Activated CD8-positive, alpha-beta T cell treated with anti-CD3 and anti-CD28 coated beads, Interleukin-2, amount 10 ng/mL, durations not matched to agents 7 days and 5 days (primary cell): Measurements from ENCODE around the gene FAAP100. TPM values are rescaled to one million over a fixed set of nuclear protein-coding genes. Genes with fewer than 3 reads are reported as not detected.

Source experiments
- ATAC-seq: fragments of 150-1000 bp; cut with Tn5 transposase; one replicate; pipeline ENCODE4 v1.10.0; 2021; ENCODE audit warnings: moderate library complexity
- CTCF ChIA-PET: fragments of 350-600 bp; sonication (Branson Sonifier 250); formaldehyde crosslinking; loops from one replicate; lab custom pipeline; 2021; ENCODE audit warnings: antibody characterized with exemption; lab: Charles Lee
- POLR2A ChIA-PET: fragments of 350-600 bp; sonication (Branson Sonifier 250); formaldehyde crosslinking; loops from one replicate; lab custom pipeline; 2021; ENCODE audit warnings: antibody characterized with exemption; lab: Charles Lee
- DNase-seq: peaks from one replicate; pipeline ENCODE4 v3.0.0-alpha.2; 2020
- H3K27ac Mint-ChIP-seq: one replicate; pipeline ENCODE4 v1.8.0; 2021; ENCODE audit warnings: mild to moderate bottlenecking, mixed read lengths
- H3K27me3 Mint-ChIP-seq: one replicate; pipeline ENCODE4 v1.8.0; 2021; ENCODE audit warnings: low read depth, mixed read lengths
- H3K36me3 Mint-ChIP-seq: one replicate; pipeline ENCODE4 v1.8.0; 2021; ENCODE audit warnings: low read depth, mixed read lengths
- H3K4me1 Mint-ChIP-seq: one replicate; pipeline ENCODE4 v1.8.0; 2021; ENCODE audit warnings: low read depth, mixed read lengths
- H3K4me3 Mint-ChIP-seq: one replicate; pipeline ENCODE4 v1.8.0; 2021; ENCODE audit warnings: mild to moderate bottlenecking, mixed read lengths
- H3K9me3 Mint-ChIP-seq: one replicate; pipeline ENCODE4 v1.8.0; 2022; ENCODE audit warnings: mixed read lengths; ENCODE audit not compliant: insufficient read depth
- total RNA-seq, 2 experiments: library from RNA; stranded (reverse); gene quantifications; one replicate each; pipeline ENCODE4 v1.2.3, GENCODE V29; 2021

FAAP100 gene
- total RNA-seq, 2 experiments from 2014 or later = 39.2 to 43.6 TPM

GRCh38 chr17:81518113-81518784 is 33.9 kb downstream of the FAAP100 start:
- Mint-ChIP-seq H3K4me3 (peak overlapping the region; percentile 65), H3K27me3 (peaks cover 15% of the 10 kb centered on the region), H3K27ac (peak overlapping the region; percentile 69), H3K4me1 (peaks cover 28% of the 10 kb centered on the region), H3K9me3 (no peaks in the 10 kb centered on the region), H3K36me3 (peaks cover 8% of the 10 kb centered on the region)
- POLR2A ChIA-PET = interaction anchor here (0.6 to 1.1 kb wide), 3 partner anchors 34 to 517 kb away, joined by 3 to 4 read pairs (median 3); partner anchors contain the start of gene FAAP100
- no peak for ATAC-seq
- CTCF ChIA-PET = interaction anchor here (1.1 to 4.0 kb wide), 7 partner anchors 11 to 227 kb away, joined by 3 to 25 read pairs (median 4); partner anchors contain the start of genes FAAP100 and SLC38A10
- DNase-seq = no peak

GRCh38 chr17:81517339-81518112 is 34.6 kb downstream of the FAAP100 start:
- CTCF ChIA-PET = interaction anchor here (1.1 to 4.0 kb wide), 3 partner anchors 33 to 84 kb away, joined by 4 to 25 read pairs (median 14); partner anchors contain the start of gene FAAP100

GRCh38 chr17:81517009-81517338 is 35.2 kb downstream of the FAAP100 start:
- Mint-ChIP-seq H3K36me3 (peaks cover 12% of the 10 kb centered on the region), H3K9me3 (no peaks in the 10 kb centered on the region), H3K4me1 (peaks cover 28% of the 10 kb centered on the region), H3K4me3 (peak overlapping the region; percentile 89), H3K27ac (no peak overlapping the region), H3K27me3 (peaks cover 8% of the 10 kb centered on the region)
- POLR2A ChIA-PET = interaction anchor here (1.0 to 2.0 kb wide), 2 partner anchors 9 to 35 kb away, joined by 3 to 8 read pairs; partner anchors contain the start of gene FAAP100
- no peak for ATAC-seq
- no peak for DNase-seq
- CTCF ChIA-PET = interaction anchor here (1.3 to 4.0 kb wide), 2 partner anchors 32 to 84 kb away, joined by 3 to 25 read pairs; no protein-coding TSS in a partner anchor

More at GRCh38 chr17:81517339-81518112, 34.6 kb downstream of the FAAP100 start:
- POLR2A ChIA-PET = interaction anchor here (0.9 to 1.1 kb wide), 3 partner anchors 9 to 193 kb away, joined by 3 to 4 read pairs (median 3); partner anchors contain the start of gene FAAP100
- ATAC-seq = no peak
- Mint-ChIP-seq H3K9me3 (no peaks in the 10 kb centered on the region), H3K4me1 (peaks cover 28% of the 10 kb centered on the region), H3K36me3 (peaks cover 8% of the 10 kb centered on the region), H3K4me3 (peak overlapping the region; percentile 65), H3K27ac (peak overlapping the region; percentile 69), H3K27me3 (peaks cover 12% of the 10 kb centered on the region)
- peak; percentile 57 for DNase-seq

- CTCF ChIA-PET = interaction anchor here (1.3 to 4.0 kb wide), 2 partner anchors 32 to 85 kb away, joined by 3 to 25 read pairs; no protein-coding TSS in a partner anchor
- peak overlapping the region; percentile 89 for H3K4me3 Mint-ChIP-seq
- peak overlapping the region; percentile 71 for H3K27ac Mint-ChIP-seq
- peaks cover 17% of the 10 kb centered on the region for H3K36me3 Mint-ChIP-seq
- DNase-seq (no peak), ATAC-seq (no peak)
- POLR2A ChIA-PET = interaction anchor here (0.6 to 2.0 kb wide), 3 partner anchors 8 to 113 kb away, joined by 3 to 8 read pairs (median 6); partner anchors contain the start of gene FAAP100
- H3K4me1 Mint-ChIP-seq = peaks cover 28% of the 10 kb centered on the region
- peaks cover 5% of the 10 kb centered on the region for H3K27me3 Mint-ChIP-seq
- no peaks in the 10 kb centered on the region for H3K9me3 Mint-ChIP-seq
These were observed 35.7 kb downstream of the FAAP100 start for GRCh38 chr17:81516439-81516838.

- H3K4me1 Mint-ChIP-seq = peaks cover 26% of the 10 kb centered on the region
These were observed 36.6 kb downstream of the FAAP100 start for GRCh38 chr17:81515530-81516041.

GRCh38 chr17:81514739-81515529 is 37.2 kb downstream of the FAAP100 start:
- ATAC-seq (peak; percentile 25), DNase-seq (peak; percentile 77)
- peaks cover 25% of the 10 kb centered on the region for H3K4me1 Mint-ChIP-seq
- no peaks in the 10 kb centered on the region for H3K9me3 Mint-ChIP-seq
- H3K27me3 Mint-ChIP-seq = no peaks in the 10 kb centered on the region
- peaks cover 32% of the 10 kb centered on the region for H3K36me3 Mint-ChIP-seq
- CTCF ChIA-PET = interaction anchor here (1.0 kb wide), 1 partner anchor 223 kb away, joined by 3 read pairs; no protein-coding TSS in a partner anchor
- H3K4me3 Mint-ChIP-seq = peak overlapping the region; percentile 89
- H3K27ac Mint-ChIP-seq = peak overlapping the region; percentile 94
- POLR2A ChIA-PET = interaction anchor here (1.6 to 2.0 kb wide), 2 partner anchors 37 to 188 kb away, joined by 5 to 8 read pairs; partner anchors contain the start of genes FAAP100 and MRPL12

More at GRCh38 chr17:81515530-81516041, 36.6 kb downstream of the FAAP100 start:
- H3K27ac Mint-ChIP-seq = peak overlapping the region; percentile 94
- ChIA-PET CTCF (interaction anchor here (1.0 to 4.0 kb wide), 3 partner anchors 31 to 224 kb away, joined by 3 to 25 read pairs (median 3); no protein-coding TSS in a partner anchor), POLR2A (interaction anchor here (1.6 to 2.0 kb wide), 2 partner anchors 36 to 187 kb away, joined by 5 to 8 read pairs; partner anchors contain the start of genes FAAP100 and MRPL12)
- H3K9me3 Mint-ChIP-seq = no peaks in the 10 kb centered on the region
- H3K4me3 Mint-ChIP-seq = peak overlapping the region; percentile 89
- no peak for ATAC-seq
- DNase-seq = no peak
- H3K36me3 Mint-ChIP-seq = peaks cover 26% of the 10 kb centered on the region
- peaks cover 3% of the 10 kb centered on the region for H3K27me3 Mint-ChIP-seq

- POLR2A ChIA-PET = interaction anchor here (0.6 to 1.6 kb wide), 2 partner anchors 188 to 276 kb away, joined by 3 to 5 read pairs; partner anchors contain the start of genes MRPL12, NDUFAF8 and TEPSIN
- peaks cover 28% of the 10 kb centered on the region for H3K4me1 Mint-ChIP-seq
These were observed 37.7 kb downstream of the FAAP100 start for GRCh38 chr17:81514489-81514738.

GRCh38 chr17:81513753-81514488 is 38.2 kb downstream of the FAAP100 start:
- peak overlapping the region; percentile 88 for H3K4me3 Mint-ChIP-seq
- H3K27ac Mint-ChIP-seq = peak overlapping the region; percentile 94
- peaks cover 43% of the 10 kb centered on the region for H3K36me3 Mint-ChIP-seq
- H3K9me3 Mint-ChIP-seq = no peaks in the 10 kb centered on the region
- no peaks in the 10 kb centered on the region for H3K27me3 Mint-ChIP-seq
- DNase-seq (peak; percentile 59), ATAC-seq (peak; percentile 2)
- ChIA-PET POLR2A (interaction anchor here (0.6 to 2.4 kb wide), 7 partner anchors 8 to 355 kb away, joined by 3 to 9 read pairs (median 4); partner anchors contain the start of genes MRPL12, NDUFAF8 and TEPSIN), CTCF (interaction anchor here (1.1 to 3.9 kb wide), 3 partner anchors 29 to 221 kb away, joined by 3 to 14 read pairs (median 3); no protein-coding TSS in a partner anchor)
- H3K4me1 Mint-ChIP-seq = peaks cover 33% of the 10 kb centered on the region

More at GRCh38 chr17:81514489-81514738, 37.7 kb downstream of the FAAP100 start:
- no peak for DNase-seq
- Mint-ChIP-seq H3K9me3 (no peaks in the 10 kb centered on the region), H3K36me3 (peaks cover 38% of the 10 kb centered on the region), H3K4me3 (peak overlapping the region; percentile 88), H3K27me3 (no peaks in the 10 kb centered on the region), H3K27ac (peak overlapping the region; percentile 94)
- no peak for ATAC-seq
- CTCF ChIA-PET = interaction anchor here (1.1 to 3.9 kb wide), 2 partner anchors 30 to 188 kb away, joined by 3 to 14 read pairs; no protein-coding TSS in a partner anchor

GRCh38 chr17:81513372-81513752 is 38.8 kb downstream of the FAAP100 start:
- Mint-ChIP-seq H3K36me3 (peaks cover 48% of the 10 kb centered on the region), H3K4me3 (peak overlapping the region; percentile 88), H3K4me1 (peaks cover 34% of the 10 kb centered on the region), H3K27me3 (no peaks in the 10 kb centered on the region), H3K27ac (peak overlapping the region; percentile 94), H3K9me3 (no peaks in the 10 kb centered on the region)
- peak; percentile 25 for ATAC-seq
- ChIA-PET CTCF (interaction anchor here (1.1 to 3.9 kb wide), 3 partner anchors 28 to 220 kb away, joined by 3 to 14 read pairs (median 3); no protein-coding TSS in a partner anchor), POLR2A (interaction anchor here (0.9 to 3.0 kb wide), 6 partner anchors 8 to 356 kb away, joined by 3 to 13 read pairs (median 4); no protein-coding TSS in a partner anchor)
- peak; percentile 85 for DNase-seq
